ENCODE measurements around the gene HYLS1.

GRCh38 chr11:125910226-125910849, 22.9 kb downstream of the HYLS1 start:
- TF ChIP-seq GATA2 (IDR thresholded peaks at IDR 0.05; ENCODE audit: low read depth, low read length): no peak
- no peak for TF ChIP-seq GATA3 (IDR thresholded peaks at IDR 0.05; ENCODE audit: low read depth, low read length)
